A549 (cell line): ENCODE measurements around the gene PDXP.

Experiments used
- BHLHE40 ChIP-seq: IDR thresholded peaks from 2 replicates; pipeline ENCODE4 v1.6.1; 2012; ENCODE audit warnings: low read depth, low read length, inconsistent platforms
- CEBPB ChIP-seq, 2 experiments: fragments of >200 bp in 1 of 2; sonication (Bioruptor Twin) in 1 of 2; formaldehyde crosslinking in 1 of 2; IDR thresholded peaks; 2 replicates each; pipeline ENCODE4 v1.6.1; 2012 to 2016
- CHD2 ChIP-seq: fragments of 150-350 bp; IDR thresholded peaks from 2 replicates; pipeline ENCODE4 v1.6.1; 2014; ENCODE audit warnings: low read length; ENCODE audit not compliant: partially characterized antibody
- CTCF ChIP-seq: fragments of >200 bp; sonication (Bioruptor Twin); formaldehyde crosslinking; IDR thresholded peaks from 3 replicates; pipeline ENCODE4 v1.5.1; 2016
- EP300 ChIP-seq, 2 experiments: fragments of >200 bp; sonication (Bioruptor Twin); formaldehyde crosslinking; IDR thresholded peaks; 2 replicates in 1 of 2; 3 replicates in 1 of 2; pipeline ENCODE4 v1.6.1; 2016 to 2017
- FOSL2 ChIP-seq, 2 experiments: fragments of 450-650 bp in 1 of 2; fragments of >200 bp in 1 of 2; sonication (Bioruptor Twin) in 1 of 2; formaldehyde crosslinking; IDR thresholded peaks; 2 replicates each; pipeline versions ENCODE4 v1.5.0 to v1.6.1; 2016 to 2020; ENCODE audit warnings: mild to moderate bottlenecking in 1 of 2, moderate library complexity in 1 of 2
- MAZ ChIP-seq: fragments of 150-350 bp; IDR thresholded peaks from 2 replicates; pipeline ENCODE4 v1.6.1; 2014; ENCODE audit warnings: antibody characterized with exemption, low read depth, low read length, borderline replicate concordance
- NFE2L2 ChIP-seq: fragments of 150-350 bp; conservative IDR thresholded peaks from 2 replicates; pipeline ENCODE4 v1.6.1; 2014; ENCODE audit warnings: low read length
- NR3C1 ChIP-seq: fragments of >200 bp; sonication (Bioruptor Twin); formaldehyde crosslinking; IDR thresholded peaks from 3 replicates; pipeline ENCODE4 v1.6.1; 2017
- PHF8 ChIP-seq: fragments of 200-600 bp; sonication (generic); IDR thresholded peaks from 2 replicates; pipeline ENCODE4 v1.6.1; 2016; ENCODE audit warnings: low read depth, mild to moderate bottlenecking, antibody characterized with exemption, moderate library complexity, borderline replicate concordance
- RNF2 ChIP-seq: fragments of 200-600 bp; sonication (generic); IDR thresholded peaks from 2 replicates; pipeline ENCODE4 v1.6.1; 2016; ENCODE audit warnings: low read depth, mild to moderate bottlenecking, antibody characterized with exemption, moderate library complexity, borderline replicate concordance
- ZFP36 ChIP-seq: fragments of 450-650 bp; IDR thresholded peaks from 2 replicates; pipeline ENCODE4 v1.6.1; 2014; ENCODE audit warnings: borderline replicate concordance; ENCODE audit not compliant: partially characterized antibody
- TF ChIP-seq, protein P1 (sequence below): fragments of 200-600 bp; sonication (generic); IDR thresholded peaks from 2 replicates; pipeline ENCODE4 v1.6.1; 2016; ENCODE audit warnings: antibody characterized with exemption, mild to moderate bottlenecking, moderate library complexity
- TF ChIP-seq, protein P2 (sequence below): IDR thresholded peaks from 2 replicates; pipeline ENCODE4 v1.6.1; 2012

- TF ChIP-seq CTCF (no peak), CHD2 (no peak), RNF2 (no peak), NFE2L2 (no peak), FOSL2 (IDR thresholded peaks at IDR 0.05) (no peak), FOSL2 (CRISPR knock-in tag; IDR thresholded peaks at IDR 0.05) (no peak), NR3C1 (no peak), CEBPB (IDR thresholded peaks at IDR 0.05) (no peak), BHLHE40 (no peak), MAZ (no peak), EP300 (IDR thresholded peaks at IDR 0.05) (no peak), ZFP36 (no peak), PHF8 (no peak)
- TF ChIP-seq, protein P1, sequence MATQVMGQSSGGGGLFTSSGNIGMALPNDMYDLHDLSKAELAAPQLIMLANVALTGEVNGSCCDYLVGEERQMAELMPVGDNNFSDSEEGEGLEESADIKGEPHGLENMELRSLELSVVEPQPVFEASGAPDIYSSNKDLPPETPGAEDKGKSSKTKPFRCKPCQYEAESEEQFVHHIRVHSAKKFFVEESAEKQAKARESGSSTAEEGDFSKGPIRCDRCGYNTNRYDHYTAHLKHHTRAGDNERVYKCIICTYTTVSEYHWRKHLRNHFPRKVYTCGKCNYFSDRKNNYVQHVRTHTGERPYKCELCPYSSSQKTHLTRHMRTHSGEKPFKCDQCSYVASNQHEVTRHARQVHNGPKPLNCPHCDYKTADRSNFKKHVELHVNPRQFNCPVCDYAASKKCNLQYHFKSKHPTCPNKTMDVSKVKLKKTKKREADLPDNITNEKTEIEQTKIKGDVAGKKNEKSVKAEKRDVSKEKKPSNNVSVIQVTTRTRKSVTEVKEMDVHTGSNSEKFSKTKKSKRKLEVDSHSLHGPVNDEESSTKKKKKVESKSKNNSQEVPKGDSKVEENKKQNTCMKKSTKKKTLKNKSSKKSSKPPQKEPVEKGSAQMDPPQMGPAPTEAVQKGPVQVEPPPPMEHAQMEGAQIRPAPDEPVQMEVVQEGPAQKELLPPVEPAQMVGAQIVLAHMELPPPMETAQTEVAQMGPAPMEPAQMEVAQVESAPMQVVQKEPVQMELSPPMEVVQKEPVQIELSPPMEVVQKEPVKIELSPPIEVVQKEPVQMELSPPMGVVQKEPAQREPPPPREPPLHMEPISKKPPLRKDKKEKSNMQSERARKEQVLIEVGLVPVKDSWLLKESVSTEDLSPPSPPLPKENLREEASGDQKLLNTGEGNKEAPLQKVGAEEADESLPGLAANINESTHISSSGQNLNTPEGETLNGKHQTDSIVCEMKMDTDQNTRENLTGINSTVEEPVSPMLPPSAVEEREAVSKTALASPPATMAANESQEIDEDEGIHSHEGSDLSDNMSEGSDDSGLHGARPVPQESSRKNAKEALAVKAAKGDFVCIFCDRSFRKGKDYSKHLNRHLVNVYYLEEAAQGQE, result no peak
- TF ChIP-seq, protein P2, sequence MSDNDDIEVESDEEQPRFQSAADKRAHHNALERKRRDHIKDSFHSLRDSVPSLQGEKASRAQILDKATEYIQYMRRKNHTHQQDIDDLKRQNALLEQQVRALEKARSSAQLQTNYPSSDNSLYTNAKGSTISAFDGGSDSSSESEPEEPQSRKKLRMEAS, result no peak
Observed at GRCh38 chr22:37633089-37633624, 25.4 kb upstream of the PDXP start.
